HepG2 (cell line): ENCODE measurements around the gene FAM83F. TPM values are rescaled to one million over a fixed set of nuclear protein-coding genes. Genes with fewer than 3 reads are reported as not detected.

Experiments
- ATAC-seq: fragments of 200-7000 bp; cut with Tn5 transposase; 3 replicates; pipeline ENCODE4 v1.9.1; 2020; ENCODE audit warnings: mild to moderate bottlenecking, moderate library complexity
- BruUV-seq: library from RNA; stranded (reverse); fragments of 400-500 nt; replicated peaks from 2 replicates; lab custom pipeline; 2021; lab: Mats Ljungman, UMichigan
- CTCF ChIA-PET: fragments of 300-600 bp; formaldehyde crosslinking; extraction: SDS; loops from one replicate; lab custom pipeline; 2021; ENCODE audit warnings: low total read pairs, inconsistent platforms, low intra/inter-chr PET ratio; lab: Yijun Ruan, JAX
- POLR2A ChIA-PET: fragments of 350-600 bp; sonication (Branson Sonifier 250); formaldehyde crosslinking; loops from one replicate; lab custom pipeline; 2020; ENCODE audit warnings: antibody characterized with exemption, inconsistent platforms; lab: Yijun Ruan, JAX
- DNase-seq: peaks from one replicate; pipeline ENCODE4 v3.0.0-alpha.2; 2015; ENCODE audit warnings: low spot score
- FAIRE-seq: peaks from 3 replicates; lab custom pipeline; 2011; peaks lifted over from hg19 to GRCh38; lab: Jason Lieb, UNC
- H2AFZ ChIP-seq: one replicate; pipeline ENCODE4 v1.6.1; 2011; ENCODE audit warnings: low read length, inconsistent platforms
- H3K27ac ChIP-seq: fragments of 300-600 bp; 3 replicates; pipeline ENCODE4 v1.8.0; 2011; ENCODE audit warnings: mixed run types, mild to moderate bottlenecking, mixed read lengths, low read length, inconsistent platforms; ENCODE audit not compliant: insufficient read depth; ENCODE audit errors: extremely low read length
- H3K27me3 ChIP-seq, 2 experiments: fragments of 200-600 bp in 1 of 2; 2 replicates in 1 of 2; 3 replicates in 1 of 2; pipeline versions ENCODE4 v1.6.0 to v1.8.0; 2011; ENCODE audit warnings: low read length in 2 of 2, mild to moderate bottlenecking in 2 of 2, moderate library complexity in 2 of 2, inconsistent platforms in 1 of 2; ENCODE audit not compliant: insufficient read depth in 2 of 2, control insufficient read depth in 1 of 2
- H3K36me3 ChIP-seq, 2 experiments: fragments of 200-600 bp in 1 of 2; replicated peaks in 1 of 2; 2 replicates in 1 of 2; 3 replicates in 1 of 2; pipeline versions ENCODE4 v1.5.1 to v1.8.0; 2011; ENCODE audit warnings: low read length in 2 of 2, inconsistent platforms in 1 of 2; ENCODE audit not compliant: insufficient read depth in 2 of 2, control insufficient read depth in 1 of 2
- H3K4me1 ChIP-seq: 2 replicates; pipeline ENCODE4 v1.5.1; 2012; ENCODE audit warnings: low read length, inconsistent platforms; ENCODE audit not compliant: insufficient read depth
- H3K4me2 ChIP-seq: 2 replicates; pipeline ENCODE4 v1.6.0; 2011; ENCODE audit warnings: low read depth, low read length, inconsistent platforms
- H3K4me3 ChIP-seq, 3 experiments: fragments of 200-600 bp in 1 of 3; sonication (generic), shearing (Covaris generic) in 1 of 3; replicated peaks in 1 of 3; 2 replicates each; pipeline ENCODE4 v1.5.1; 2011 to 2016; ENCODE audit warnings: low read length in 3 of 3, inconsistent platforms in 2 of 3, low read depth in 2 of 3, mild to moderate bottlenecking in 2 of 3, control low read depth in 1 of 3, mixed read lengths in 1 of 3; ENCODE audit not compliant: insufficient read depth in 1 of 3
- H3K79me2 ChIP-seq: one replicate; pipeline ENCODE4 v1.6.1; 2011; ENCODE audit warnings: low read length, inconsistent platforms; ENCODE audit not compliant: insufficient read depth
- H3K9ac ChIP-seq: 2 replicates; pipeline ENCODE4 v1.6.0; 2011; ENCODE audit warnings: mild to moderate bottlenecking, low read depth, low read length, inconsistent platforms; ENCODE audit not compliant: insufficient read depth
- H3K9me3 ChIP-seq: 2 replicates; pipeline ENCODE4 v1.5.1; 2012; ENCODE audit warnings: mild to moderate bottlenecking, low read length
- H4K20me1 ChIP-seq: 2 replicates; pipeline ENCODE4 v1.6.0; 2011; ENCODE audit warnings: inconsistent platforms, mild to moderate bottlenecking, low read length, moderate library complexity; ENCODE audit not compliant: insufficient read depth
- FLYWCH1 ChIP-seq: sonication (generic); formaldehyde crosslinking; IDR thresholded peaks from 2 replicates; pipeline ENCODE4 v1.8.1; 2023; ENCODE audit warnings: mild to moderate bottlenecking, missing genetic modification reagents
- GABPB1 ChIP-seq: IDR thresholded peaks from 2 replicates; pipeline ENCODE4 v1.6.1; 2016; ENCODE audit warnings: mild to moderate bottlenecking, missing genetic modification reagents, moderate library complexity, missing compliant biosample characterization
- JUN ChIP-seq: sonication (generic); formaldehyde crosslinking; IDR thresholded peaks from 2 replicates; pipeline ENCODE4 v1.4.0; 2020; ENCODE audit warnings: mild to moderate bottlenecking, missing genetic modification reagents
- POGZ ChIP-seq: sonication (generic); formaldehyde crosslinking; IDR thresholded peaks from 2 replicates; pipeline ENCODE4 v1.4.0; 2020; ENCODE audit warnings: mild to moderate bottlenecking, missing genetic modification reagents
- ZNF468 ChIP-seq: sonication (generic); formaldehyde crosslinking; IDR thresholded peaks from 2 replicates; pipeline ENCODE4 v1.8.0; 2022; ENCODE audit warnings: mild to moderate bottlenecking, moderate library complexity, missing genetic modification reagents
- ZNF550 ChIP-seq: sonication (generic); formaldehyde crosslinking; IDR thresholded peaks from 2 replicates; pipeline ENCODE4 v1.4.0; 2020; ENCODE audit warnings: mild to moderate bottlenecking, missing genetic modification reagents, borderline replicate concordance
- WGBS: methylation state at CpG from one replicate; pipeline ENCODE4 v1.1.6; 2017; ENCODE audit warnings: low lambda C conversion rate; 5-methylcytosine and 5-hydroxymethylcytosine counted together
- in situ Hi-C: cut with HindIII; loops from 2 replicates; pipeline ENCODE4 v1.10.0; 2017; ENCODE audit warnings: low pct_unique_long_range_greater_than_20kb; ENCODE audit not compliant: extremely low pct_ligation_motif_present
- intact Hi-C: fragments of 100-400 bp; cut with micrococcal nuclease; formaldehyde crosslinking; loops from one replicate; pipeline ENCODE4 v1.10.0; 2022; ENCODE audit not compliant: unreplicated experiment
- polyA plus RNA-seq, 8 experiments: library from polyadenylated mRNA; depleted of rRNA in 3 of 8; stranded (reverse) in 7 of 8; unstranded in 1 of 8; fragments of >200 nt; fragmentation: Illumina TruSeq in 4 of 8; extraction: Trizol in 4 of 8; gene quantifications; 2 replicates each; pipeline versions ENCODE4 v1.2.1 to v1.2.3, GENCODE V29; 2011 to 2016; ENCODE audit warnings: low read depth in 4 of 8, missing spikeins in 1 of 8, mixed read lengths in 1 of 8; ENCODE audit not compliant: insufficient read depth in 1 of 8
- total RNA-seq, 5 experiments: library from RNA; depleted of rRNA; stranded (reverse); fragments of >200 nt; fragmentation: Illumina TruSeq; extraction: Trizol; gene quantifications; 2 replicates each; pipeline ENCODE4 v1.2.3, GENCODE V29; 2016; ENCODE audit warnings: low read depth in 1 of 5
- TF ChIP-seq, protein P1 (sequence below): sonication (generic); formaldehyde crosslinking; IDR thresholded peaks from 2 replicates; pipeline ENCODE4 v1.5.0; 2020; ENCODE audit warnings: mild to moderate bottlenecking, low read depth, missing genetic modification reagents, borderline replicate concordance
- TF ChIP-seq, protein P2 (sequence below): IDR thresholded peaks from 2 replicates; pipeline ENCODE4 v1.6.1; 2012; ENCODE audit warnings: low read length, improper control_type of control experiment

FAM83F gene
- total and polyA plus RNA-seq, 2 of the 13 experiments (the other 11 are each of a cell fraction or from before 2014, with no cell fraction given) = not detected

DNA sequence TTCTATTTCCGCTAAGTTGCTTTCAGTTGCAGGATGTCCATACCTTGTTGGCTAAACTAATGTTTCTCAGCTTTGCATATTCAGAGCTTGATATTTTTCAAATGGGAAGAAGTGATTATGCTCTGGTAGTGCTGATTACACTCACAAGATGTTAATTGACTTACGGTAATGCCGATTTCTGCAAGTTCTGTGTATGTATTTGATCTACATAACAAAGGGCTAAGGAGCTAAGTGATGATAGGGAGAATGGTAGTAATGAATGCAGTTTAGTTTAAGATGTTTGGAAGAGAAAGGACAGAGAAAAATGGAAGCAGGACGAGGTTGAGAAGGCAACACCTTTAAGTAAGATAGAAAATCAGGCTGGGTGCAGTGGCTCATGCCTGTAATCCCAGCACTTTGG, 61.4 kb downstream of the FAM83F start:
- H3K27ac ChIP-seq = no peak overlapping the region
- H3K36me3 ChIP-seq = no peaks in the 10 kb centered on the region
- H3K9me3 ChIP-seq = no peaks in the 10 kb centered on the region
- 91% methylated on average over 4 of the region's 4 CpGs for WGBS
- H3K4me2 ChIP-seq = no peak overlapping the region
- intact Hi-C loops (no loop called here), in situ Hi-C loops (no loop called here)
- TF ChIP-seq ZNF468 (no peak), ZNF550 (CRISPR knock-in tag) (no peak), FLYWCH1 (CRISPR knock-in tag) (no peak), GABPB1 (CRISPR knock-in tag) (no peak), JUN (CRISPR knock-in tag) (no peak), POGZ (no peak)
- TF ChIP-seq, protein P1, sequence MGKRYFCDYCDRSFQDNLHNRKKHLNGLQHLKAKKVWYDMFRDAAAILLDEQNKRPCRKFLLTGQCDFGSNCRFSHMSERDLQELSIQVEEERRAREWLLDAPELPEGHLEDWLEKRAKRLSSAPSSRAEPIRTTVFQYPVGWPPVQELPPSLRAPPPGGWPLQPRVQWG (CRISPR knock-in tag) = no peak
- TF ChIP-seq, protein P2, sequence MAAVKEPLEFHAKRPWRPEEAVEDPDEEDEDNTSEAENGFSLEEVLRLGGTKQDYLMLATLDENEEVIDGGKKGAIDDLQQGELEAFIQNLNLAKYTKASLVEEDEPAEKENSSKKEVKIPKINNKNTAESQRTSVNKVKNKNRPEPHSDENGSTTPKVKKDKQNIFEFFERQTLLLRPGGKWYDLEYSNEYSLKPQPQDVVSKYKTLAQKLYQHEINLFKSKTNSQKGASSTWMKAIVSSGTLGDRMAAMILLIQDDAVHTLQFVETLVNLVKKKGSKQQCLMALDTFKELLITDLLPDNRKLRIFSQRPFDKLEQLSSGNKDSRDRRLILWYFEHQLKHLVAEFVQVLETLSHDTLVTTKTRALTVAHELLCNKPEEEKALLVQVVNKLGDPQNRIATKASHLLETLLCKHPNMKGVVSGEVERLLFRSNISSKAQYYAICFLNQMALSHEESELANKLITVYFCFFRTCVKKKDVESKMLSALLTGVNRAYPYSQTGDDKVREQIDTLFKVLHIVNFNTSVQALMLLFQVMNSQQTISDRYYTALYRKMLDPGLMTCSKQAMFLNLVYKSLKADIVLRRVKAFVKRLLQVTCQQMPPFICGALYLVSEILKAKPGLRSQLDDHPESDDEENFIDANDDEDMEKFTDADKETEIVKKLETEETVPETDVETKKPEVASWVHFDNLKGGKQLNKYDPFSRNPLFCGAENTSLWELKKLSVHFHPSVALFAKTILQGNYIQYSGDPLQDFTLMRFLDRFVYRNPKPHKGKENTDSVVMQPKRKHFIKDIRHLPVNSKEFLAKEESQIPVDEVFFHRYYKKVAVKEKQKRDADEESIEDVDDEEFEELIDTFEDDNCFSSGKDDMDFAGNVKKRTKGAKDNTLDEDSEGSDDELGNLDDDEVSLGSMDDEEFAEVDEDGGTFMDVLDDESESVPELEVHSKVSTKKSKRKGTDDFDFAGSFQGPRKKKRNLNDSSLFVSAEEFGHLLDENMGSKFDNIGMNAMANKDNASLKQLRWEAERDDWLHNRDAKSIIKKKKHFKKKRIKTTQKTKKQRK = no peak
- BruUV-seq = no TSS peak
- H4K20me1 ChIP-seq = peaks cover 25% of the 10 kb centered on the region; the same call in 1 of the 2 replicates
- ChIA-PET POLR2A (interaction anchor here (2.1 kb wide), 1 partner anchor 12 kb away, joined by 14 read pairs; no protein-coding TSS in a partner anchor), CTCF (no interaction called here)
- peaks cover 16% of the 10 kb centered on the region for H3K79me2 ChIP-seq
- H3K9ac ChIP-seq = no peak overlapping the region
- H2AFZ ChIP-seq = no peak overlapping the region
- H3K4me1 ChIP-seq = peaks cover 20% of the 10 kb centered on the region
- DNase-seq (no peak), FAIRE-seq (no peak), ATAC-seq (no peak)
- no peak overlapping the region for H3K4me3 ChIP-seq
- no peaks in the 10 kb centered on the region for H3K27me3 ChIP-seq
